SK-N-SH treated with all-trans-retinoic acid at 6 μM for 48 hours (cell line): Measurements from ENCODE around the gene POLR2E.

Experiments used
- ATAC-seq: fragments of 200-7000 bp; cut with Tn5 transposase; 3 replicates; pipeline ENCODE4 v1.9.1; 2020; ENCODE audit warnings: mild to moderate bottlenecking, moderate library complexity
- ARNTL ChIP-seq: fragments of 450-650 bp; formaldehyde crosslinking; IDR thresholded peaks from 2 replicates; pipeline ENCODE4 v1.5.0; 2020; ENCODE audit warnings: low read depth, mild to moderate bottlenecking, moderate library complexity, borderline replicate concordance
- BACH2 ChIP-seq: fragments of 250-450 bp; sonication (Bioruptor Pico); IDR thresholded peaks from 2 replicates; pipeline ENCODE4 v1.9.0; 2021; ENCODE audit warnings: mild to moderate bottlenecking, borderline replicate concordance
- CREB5 ChIP-seq: fragments of 250-450 bp; sonication (Bioruptor Pico); IDR thresholded peaks from 2 replicates; pipeline ENCODE4 v1.5.1; 2020; ENCODE audit warnings: low read depth, mild to moderate bottlenecking, moderate library complexity
- CSRNP3 ChIP-seq: fragments of 250-450 bp; sonication (Bioruptor Pico); IDR thresholded peaks from 2 replicates; pipeline ENCODE4 v1.5.1; 2021; ENCODE audit warnings: mild to moderate bottlenecking, moderate library complexity
- ESRRG ChIP-seq: fragments of 250-450 bp; sonication (Bioruptor Pico); IDR thresholded peaks from 2 replicates; pipeline ENCODE4 v1.6.1; 2021; ENCODE audit warnings: mild to moderate bottlenecking
- GLIS3 ChIP-seq: fragments of 250-450 bp; sonication (Bioruptor Pico); IDR thresholded peaks from 2 replicates; pipeline ENCODE4 v1.5.0; 2020; ENCODE audit warnings: mild to moderate bottlenecking, moderate library complexity
- ISL1 ChIP-seq: fragments of 250-450 bp; sonication (Bioruptor Pico); IDR thresholded peaks from 2 replicates; pipeline ENCODE4 v2.1.2; 2022; ENCODE audit warnings: mild to moderate bottlenecking, moderate library complexity
- OSR1 ChIP-seq: fragments of 250-450 bp; sonication (Bioruptor Pico); IDR thresholded peaks from 2 replicates; pipeline ENCODE4 v1.8.0; 2022; ENCODE audit warnings: moderate library complexity, mild to moderate bottlenecking, inconsistent platforms
- PATZ1 ChIP-seq: fragments of 250-450 bp; sonication (Bioruptor Pico); IDR thresholded peaks from 2 replicates; pipeline ENCODE4 v1.8.0; 2020; ENCODE audit warnings: mild to moderate bottlenecking, moderate library complexity, borderline replicate concordance
- POU6F1 ChIP-seq: fragments of 250-450 bp; sonication (Bioruptor Pico); IDR thresholded peaks from 2 replicates; pipeline ENCODE4 v1.8.0; 2021; ENCODE audit warnings: low read depth, mild to moderate bottlenecking, moderate library complexity, borderline replicate concordance
- PPARA ChIP-seq: fragments of 250-450 bp; sonication (Bioruptor Pico); IDR thresholded peaks from 2 replicates; pipeline ENCODE4 v1.5.0; 2020; ENCODE audit warnings: mild to moderate bottlenecking, borderline replicate concordance
- RARB ChIP-seq: fragments of 250-450 bp; sonication (Bioruptor Pico); IDR thresholded peaks from 2 replicates; pipeline ENCODE4 v1.8.0; 2021; ENCODE audit warnings: mild to moderate bottlenecking, moderate library complexity
- SNAI2 ChIP-seq: fragments of 250-450 bp; sonication (Bioruptor Pico); IDR thresholded peaks from 2 replicates; pipeline ENCODE4 v1.5.0; 2020; ENCODE audit warnings: mild to moderate bottlenecking, moderate library complexity
- TOX ChIP-seq: fragments of 250-450 bp; sonication (Bioruptor Pico); IDR thresholded peaks from 2 replicates; pipeline ENCODE4 v1.8.0; 2021; ENCODE audit warnings: mild to moderate bottlenecking, moderate library complexity, borderline replicate concordance
- TSHZ2 ChIP-seq: fragments of 250-450 bp; sonication (Bioruptor Pico); IDR thresholded peaks from 2 replicates; pipeline ENCODE4 v1.5.0; 2020; ENCODE audit warnings: mild to moderate bottlenecking, moderate library complexity
- ZC3H10 ChIP-seq: fragments of 250-450 bp; sonication (Bioruptor Pico); IDR thresholded peaks from 2 replicates; pipeline ENCODE4 v1.5.1; 2021; ENCODE audit warnings: mild to moderate bottlenecking, moderate library complexity
- ZFP3 ChIP-seq: fragments of 250-450 bp; sonication (Bioruptor Pico); IDR thresholded peaks from 2 replicates; pipeline ENCODE4 v1.5.0; 2020; ENCODE audit warnings: mild to moderate bottlenecking, moderate library complexity
- ZFP30 ChIP-seq: fragments of 450-650 bp; formaldehyde crosslinking; IDR thresholded peaks from 2 replicates; pipeline ENCODE4 v1.5.0; 2022; ENCODE audit warnings: mild to moderate bottlenecking, moderate library complexity
- ZNF8 ChIP-seq: fragments of 450-650 bp; formaldehyde crosslinking; IDR thresholded peaks from 2 replicates; pipeline ENCODE4 v1.5.0; 2020; ENCODE audit warnings: mild to moderate bottlenecking, moderate library complexity

The POLR2E gene

GRCh38 chr19:1098177-1099051 is 3.2 kb upstream of the POLR2E start:
- no peak for ATAC-seq
- TF ChIP-seq PPARA (CRISPR knock-in tag) (no peak), CSRNP3 (CRISPR knock-in tag) (no peak), RARB (no peak), TOX (CRISPR knock-in tag) (no peak), SNAI2 (CRISPR knock-in tag) (no peak), GLIS3 (no peak), ISL1 (CRISPR knock-in tag) (no peak), ZNF8 (CRISPR knock-in tag) (no peak), ARNTL (CRISPR knock-in tag) (no peak), TSHZ2 (CRISPR knock-in tag) (no peak), ZFP3 (CRISPR knock-in tag) (no peak), POU6F1 (CRISPR knock-in tag) (no peak), CREB5 (CRISPR knock-in tag) (no peak), BACH2 (no peak), PATZ1 (no peak), ZC3H10 (CRISPR knock-in tag) (no peak)

- no peak for ATAC-seq
- TF ChIP-seq CSRNP3 (CRISPR knock-in tag), result no peak
- TF ChIP-seq TSHZ2 (CRISPR knock-in tag), result no peak
- TF ChIP-seq PATZ1, result no peak
- TF ChIP-seq ARNTL (CRISPR knock-in tag), result no peak
- TF ChIP-seq ISL1 (CRISPR knock-in tag), result no peak
- TF ChIP-seq ESRRG (CRISPR knock-in tag), result no peak
- no peak for TF ChIP-seq PPARA (CRISPR knock-in tag)
- TF ChIP-seq ZFP30, result no peak
- no peak for TF ChIP-seq POU6F1 (CRISPR knock-in tag)
- no peak for TF ChIP-seq GLIS3
- TF ChIP-seq ZFP3 (CRISPR knock-in tag), result no peak
- TF ChIP-seq SNAI2 (CRISPR knock-in tag), result no peak
- no peak for TF ChIP-seq OSR1 (CRISPR knock-in tag)
- TF ChIP-seq TOX (CRISPR knock-in tag), result no peak
- no peak for TF ChIP-seq ZC3H10 (CRISPR knock-in tag)
- no peak for TF ChIP-seq ZNF8 (CRISPR knock-in tag)
These were observed 2.6 kb upstream of the POLR2E start for GRCh38 chr19:1097810-1098176.
